NCI-H345 treated with DMSO at 0.1 percent for 48 hours (cell line): ENCODE data around the gene CACNA1B.

Experiments
- DNase-seq: peaks from one replicate; lab custom pipeline; 2025; ENCODE audit not compliant: unreplicated experiment; lab: John Stamatoyannopoulos, UW

Gene CACNA1B

GRCh38 chr9:138025908-138026307 is 148.3 kb downstream of the CACNA1B start:
- DNase-seq: no peak

GRCh38 chr9:138028596-138028995 is 151.0 kb downstream of the CACNA1B start:
- DNase-seq: no peak

- DNase-seq: no peak
Observed at GRCh38 chr9:138031186-138031585, 153.6 kb downstream of the CACNA1B start.

- no peak for DNase-seq
Observed at GRCh38 chr9:138033950-138034349, 156.4 kb downstream of the CACNA1B start.

GRCh38 chr9:138037140-138037539 is 159.6 kb downstream of the CACNA1B start:
- DNase-seq: no peak

- no peak for DNase-seq
Observed at GRCh38 chr9:138038244-138038671, 160.7 kb downstream of the CACNA1B start.

GRCh38 chr9:138040446-138041430 is 163.2 kb downstream of the CACNA1B start:
- no peak for DNase-seq

- no peak for DNase-seq
Observed at GRCh38 chr9:138042146-138042545, 164.6 kb downstream of the CACNA1B start.

- no peak for DNase-seq
Observed at GRCh38 chr9:138042640-138043039, 165.1 kb downstream of the CACNA1B start.

GRCh38 chr9:138043061-138043410 is 165.5 kb downstream of the CACNA1B start:
- DNase-seq: no peak

GRCh38 chr9:138043411-138044345 is 166.1 kb downstream of the CACNA1B start:
- DNase-seq: no peak

GRCh38 chr9:138044485-138045383 is 167.2 kb downstream of the CACNA1B start:
- no peak for DNase-seq

GRCh38 chr9:138045541-138046490 is 168.2 kb downstream of the CACNA1B start:
- DNase-seq: no peak

GRCh38 chr9:138046641-138047301 is 169.2 kb downstream of the CACNA1B start:
- DNase-seq: no peak

- no peak for DNase-seq
Observed at GRCh38 chr9:138047469-138048040, 170.0 kb downstream of the CACNA1B start.

- no peak for DNase-seq
Observed at GRCh38 chr9:138048184-138048583, 170.6 kb downstream of the CACNA1B start.

GRCh38 chr9:138049085-138049778 is 171.7 kb downstream of the CACNA1B start:
- DNase-seq: no peak
